GM18517 (cell line): ENCODE results near the gene RPRD1B.
A peak's percentile ranks its signal among the peaks of the same experiment; 100 is the strongest.

ENCODE experiments used
- ATAC-seq: cut with Tn5 transposase; IDR thresholded peaks from one replicate; pipeline ENCODE4 v1.9.1; 2021; ENCODE audit warnings: mild to moderate bottlenecking, moderate library complexity; ENCODE audit not compliant: unreplicated experiment

RPRD1B gene

GRCh38 chr20:38034961-38035360 is 1.4 kb downstream of the RPRD1B start:
- ATAC-seq = no peak

- ATAC-seq = no peak
These were observed 2.8 kb downstream of the RPRD1B start for GRCh38 chr20:38036366-38036765.

DNA sequence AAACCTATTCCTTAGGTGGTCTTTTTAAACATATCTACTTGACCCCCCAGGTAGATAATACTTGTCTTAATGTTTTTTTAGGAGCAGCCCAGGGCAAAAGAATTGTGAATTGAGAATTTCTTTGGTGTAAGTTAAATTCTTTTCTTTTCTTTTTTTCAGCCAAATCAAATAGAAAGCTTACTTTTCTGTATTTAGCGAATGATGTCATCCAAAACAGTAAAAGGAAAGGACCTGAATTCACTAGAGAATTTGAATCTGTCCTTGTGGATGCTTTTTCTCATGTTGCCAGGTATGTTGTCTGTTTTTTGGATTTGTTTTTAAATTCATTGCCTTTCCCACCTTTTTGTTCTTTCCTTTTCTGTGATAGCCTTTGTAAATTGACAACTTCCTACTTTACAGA is 6.7 kb downstream of the RPRD1B start:
- no peak for ATAC-seq

GRCh38 chr20:38043512-38044300 is 10.2 kb downstream of the RPRD1B start:
- no peak for ATAC-seq

DNA sequence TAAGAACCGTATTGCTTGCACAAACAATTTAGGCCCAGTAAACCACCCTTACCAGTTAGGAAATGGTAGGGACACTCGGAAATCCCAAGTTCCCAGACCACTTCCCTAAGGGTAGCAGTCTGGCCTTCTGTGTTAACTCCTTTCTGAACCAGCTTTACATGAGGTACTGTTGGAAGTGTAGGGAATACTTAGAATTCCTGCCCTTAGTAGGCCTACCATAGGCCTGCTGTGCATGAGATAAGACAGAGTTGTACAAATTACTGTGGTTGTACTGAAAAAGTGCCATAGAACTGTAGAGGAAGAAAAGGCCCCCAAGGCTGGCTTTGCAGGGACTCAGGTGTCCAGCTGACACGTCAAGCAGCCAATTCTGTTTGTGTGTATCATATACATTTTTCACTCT is 11.1 kb downstream of the RPRD1B start:
- ATAC-seq = no peak

- no peak for ATAC-seq
These were observed 13.0 kb downstream of the RPRD1B start for GRCh38 chr20:38046572-38046971.

DNA sequence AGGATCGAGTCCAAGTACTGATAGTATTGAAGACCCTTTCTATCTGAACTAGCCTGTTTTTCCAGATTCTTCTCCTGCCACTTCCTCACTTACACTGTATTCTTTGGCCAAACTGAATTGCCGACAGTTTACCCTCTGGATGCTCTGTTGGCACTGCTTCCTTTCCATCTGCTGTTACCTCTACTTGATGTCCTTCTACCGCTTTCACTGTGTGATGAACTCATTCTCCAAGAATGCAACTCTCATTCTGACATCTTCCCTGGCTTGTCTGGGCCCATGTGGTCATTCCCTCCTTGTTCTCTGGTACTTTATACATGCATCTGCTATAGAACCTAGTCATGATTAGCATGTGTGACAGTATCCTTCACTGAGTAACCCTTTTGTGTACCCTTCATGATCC is 16.3 kb downstream of the RPRD1B start:
- ATAC-seq = no peak

- no peak for ATAC-seq
These were observed 17.1 kb downstream of the RPRD1B start for GRCh38 chr20:38050686-38051085.

DNA sequence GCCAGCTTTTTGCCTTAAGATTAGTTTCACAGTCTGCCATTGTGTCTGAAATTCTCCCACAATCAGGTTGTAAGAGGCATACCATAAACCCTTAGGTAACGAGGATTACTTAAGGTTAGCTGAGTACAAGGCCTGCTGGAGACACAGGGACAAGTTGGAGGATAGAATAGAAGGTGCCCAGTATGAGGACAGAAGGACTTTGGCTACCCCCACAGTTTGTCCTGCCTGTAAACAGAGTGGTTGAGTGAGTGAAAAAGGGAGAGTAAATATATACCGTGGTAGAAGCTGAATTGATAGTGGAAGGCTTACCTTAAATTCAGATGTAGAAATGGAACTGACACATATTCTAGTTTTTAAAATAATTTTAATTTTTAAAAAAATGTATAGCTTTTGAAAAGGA is 19.3 kb downstream of the RPRD1B start:
- ATAC-seq = no peak

DNA sequence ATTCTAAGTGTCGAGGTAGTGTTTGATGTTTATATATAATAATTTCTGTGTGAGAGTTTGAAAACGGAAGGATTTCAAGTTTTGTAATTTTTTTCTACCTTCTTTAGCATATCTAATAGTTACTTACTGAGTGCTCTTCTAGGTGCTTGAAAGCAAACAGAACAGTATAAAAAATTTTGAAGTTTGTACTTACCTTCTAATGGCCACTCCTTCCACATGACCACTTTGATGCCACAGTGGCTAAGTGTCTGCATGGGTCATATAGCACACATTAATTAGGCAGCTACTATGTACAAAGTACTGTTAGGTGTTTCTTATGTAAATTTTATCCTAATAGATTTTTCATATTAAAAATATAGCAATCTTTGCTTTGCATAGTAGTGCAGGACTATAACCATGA is 21.1 kb downstream of the RPRD1B start:
- ATAC-seq = no peak

DNA sequence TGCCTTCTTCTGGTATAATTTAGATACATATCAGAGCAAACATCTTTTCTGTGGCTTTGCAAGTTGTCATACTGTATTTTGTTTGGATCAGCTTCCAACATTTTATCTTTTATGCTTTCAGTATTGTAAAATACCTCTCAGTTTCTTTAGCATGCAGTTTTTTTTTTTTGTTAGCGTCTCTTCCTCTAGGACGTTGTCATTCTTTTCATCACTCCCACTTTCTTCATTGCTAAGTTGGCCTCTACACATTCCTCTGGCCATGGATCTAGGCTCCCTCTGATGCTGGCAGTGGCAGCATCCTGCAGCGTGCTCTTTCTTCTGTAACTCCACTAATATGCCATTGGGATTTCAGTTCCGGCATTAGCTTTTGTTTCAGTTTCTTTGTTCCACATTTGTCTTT is 21.7 kb downstream of the RPRD1B start:
- no peak for ATAC-seq

DNA sequence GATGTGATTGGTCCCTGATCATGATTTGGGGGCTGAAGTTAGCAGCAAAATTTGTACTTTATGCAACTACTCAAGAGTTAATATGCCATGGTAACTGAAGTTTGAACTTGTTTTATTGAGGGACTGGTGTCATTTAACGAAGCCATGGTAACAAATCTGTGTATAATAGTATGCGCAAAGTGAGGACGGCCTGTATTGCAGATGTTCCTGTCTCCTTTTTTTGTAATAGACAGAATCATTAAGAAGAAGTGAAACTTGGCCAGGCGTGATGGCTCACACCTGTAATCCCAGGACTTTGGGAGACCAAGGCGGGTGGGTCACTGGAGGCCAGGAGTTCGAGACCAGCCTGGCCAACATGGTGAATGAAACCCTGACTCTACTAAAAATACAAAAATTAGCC is 22.3 kb downstream of the RPRD1B start:
- no peak for ATAC-seq

DNA sequence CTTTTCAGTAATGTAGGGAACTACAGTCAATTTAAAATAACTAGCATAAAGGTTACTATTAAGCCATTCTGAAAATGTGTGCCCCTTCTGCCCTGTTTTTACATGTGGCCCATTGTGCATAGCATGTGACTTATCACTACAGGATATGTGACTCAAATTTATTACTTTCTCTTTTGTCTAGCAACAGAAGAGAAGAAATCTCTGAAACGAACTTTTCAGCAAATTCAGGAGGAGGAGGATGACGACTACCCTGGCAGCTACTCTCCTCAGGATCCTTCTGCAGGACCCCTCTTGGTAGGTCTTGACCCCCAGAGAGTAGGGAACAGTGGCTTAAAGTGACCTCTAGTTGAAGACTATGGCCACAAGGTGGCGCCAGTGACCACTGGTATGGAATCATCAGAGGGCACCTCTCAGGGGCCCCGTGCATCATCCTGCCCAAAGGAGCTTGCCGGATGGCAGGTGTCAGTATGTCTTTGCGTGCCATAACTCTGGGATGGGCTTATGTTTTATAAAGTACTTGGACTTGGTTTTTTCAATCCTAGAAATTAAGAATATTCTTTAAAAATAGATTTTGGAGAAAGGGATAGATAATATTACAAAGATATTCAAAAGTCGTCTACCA is 23.9 kb downstream of the RPRD1B start:
- ATAC-seq = peak; percentile 65

DNA sequence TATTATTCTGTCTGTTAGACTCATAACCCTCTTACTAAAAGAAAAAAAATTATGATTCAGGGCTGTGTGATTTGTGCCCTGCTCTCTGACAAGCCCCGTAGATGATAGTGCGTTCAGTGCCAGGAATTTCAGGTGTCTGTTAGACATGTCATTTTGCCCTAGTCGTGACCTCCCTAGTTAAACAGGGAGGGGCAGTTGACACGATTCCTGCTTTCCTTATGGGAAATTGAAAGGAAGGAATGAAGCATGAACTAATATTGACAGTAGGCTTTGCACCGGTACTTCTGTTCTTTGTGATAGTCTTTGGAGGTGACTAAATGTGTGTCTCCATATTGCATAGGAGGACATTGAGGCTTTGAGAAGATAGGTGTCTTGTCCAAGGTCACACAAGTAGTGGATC is 26.3 kb downstream of the RPRD1B start:
- ATAC-seq = no peak

- no peak for ATAC-seq
These were observed 27.0 kb downstream of the RPRD1B start for GRCh38 chr20:38060536-38060935.

- no peak for ATAC-seq
These were observed 27.6 kb downstream of the RPRD1B start for GRCh38 chr20:38061109-38061508.

- ATAC-seq = no peak
These were observed 29.3 kb downstream of the RPRD1B start for GRCh38 chr20:38062890-38063289.

GRCh38 chr20:38063911-38064530 is 30.5 kb downstream of the RPRD1B start:
- peak; percentile 57 for ATAC-seq

GRCh38 chr20:38065764-38066375 is 32.3 kb downstream of the RPRD1B start:
- no peak for ATAC-seq

DNA sequence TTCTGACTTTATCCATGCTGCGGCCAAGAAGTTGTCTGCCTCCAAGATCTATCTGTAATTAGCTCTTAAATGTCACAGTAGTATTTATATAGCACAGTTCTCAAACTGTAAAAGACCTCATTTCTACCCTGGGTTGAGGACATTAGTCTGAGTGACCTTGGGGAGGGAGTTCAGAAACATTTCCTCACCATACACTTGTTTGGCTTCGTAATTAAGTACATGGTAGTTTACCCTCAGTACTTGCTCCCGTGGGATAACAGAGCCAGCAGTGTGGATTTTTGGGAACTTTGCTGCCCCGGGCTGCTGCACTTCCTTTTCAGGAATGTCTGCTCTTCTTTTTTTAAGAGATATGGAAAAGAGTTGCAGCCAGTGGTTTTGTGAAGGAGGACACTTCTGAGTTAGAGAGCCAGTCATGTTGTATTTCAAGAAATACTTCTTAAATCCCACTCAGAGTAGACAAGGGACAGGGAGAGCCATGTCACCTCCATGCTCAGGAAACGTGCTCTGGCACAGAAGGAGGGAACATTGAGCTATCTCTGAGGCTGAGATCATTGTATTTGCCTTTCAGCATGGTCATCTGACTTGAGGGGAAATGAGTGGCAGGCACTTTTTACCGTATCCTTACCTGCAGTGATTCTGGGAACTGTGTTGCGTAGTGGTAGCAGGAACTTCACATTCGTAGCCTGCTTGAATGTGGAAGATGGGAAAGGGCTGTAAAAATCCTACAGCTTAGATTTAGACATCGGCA is 33.6 kb downstream of the RPRD1B start:
- ATAC-seq = no peak

DNA sequence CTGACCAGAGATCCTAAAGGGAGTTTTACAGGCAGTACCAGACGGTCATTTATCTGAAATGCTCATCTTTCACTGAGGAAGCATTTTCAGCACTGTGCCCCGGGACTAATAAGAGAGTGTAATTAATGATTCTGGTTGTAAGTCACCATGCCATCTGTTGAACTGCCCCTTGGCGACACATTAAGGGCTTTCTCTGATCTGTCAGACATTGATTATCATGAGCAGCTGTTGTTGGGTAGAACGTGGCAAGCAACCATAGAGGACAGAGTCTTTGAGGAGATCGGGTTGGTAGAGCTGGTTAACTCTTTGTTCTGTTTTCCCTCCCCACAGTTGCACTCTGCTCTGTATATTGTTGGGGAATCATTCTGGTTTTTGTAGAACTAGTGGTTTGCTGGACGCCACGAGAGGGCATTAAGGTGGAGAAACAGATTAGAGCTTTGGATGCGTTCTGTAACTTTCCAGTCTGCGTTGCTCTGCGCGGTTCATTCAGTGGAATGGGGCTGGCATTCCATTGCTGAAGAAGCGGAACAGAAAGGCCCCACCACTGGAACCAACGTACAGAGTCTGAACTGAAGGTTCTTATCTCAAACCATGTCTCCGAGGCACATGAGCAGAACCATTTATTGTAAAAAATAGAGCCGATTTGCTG is 34.3 kb downstream of the RPRD1B start:
- ATAC-seq = no peak
